ENCODE results near the gene MSTO1. TPM values are rescaled to one million over a fixed set of nuclear protein-coding genes. Genes with fewer than 3 reads are reported as not detected.
"Not testable (repeated sequence)": the region's sequence is repeated elsewhere in the genome, so short reads cannot be mapped to it uniquely, and the experiment has no call there.

Gene MSTO1
- total RNA-seq, 1 experiment from 2014 or later: 61.7 TPM

DNA sequence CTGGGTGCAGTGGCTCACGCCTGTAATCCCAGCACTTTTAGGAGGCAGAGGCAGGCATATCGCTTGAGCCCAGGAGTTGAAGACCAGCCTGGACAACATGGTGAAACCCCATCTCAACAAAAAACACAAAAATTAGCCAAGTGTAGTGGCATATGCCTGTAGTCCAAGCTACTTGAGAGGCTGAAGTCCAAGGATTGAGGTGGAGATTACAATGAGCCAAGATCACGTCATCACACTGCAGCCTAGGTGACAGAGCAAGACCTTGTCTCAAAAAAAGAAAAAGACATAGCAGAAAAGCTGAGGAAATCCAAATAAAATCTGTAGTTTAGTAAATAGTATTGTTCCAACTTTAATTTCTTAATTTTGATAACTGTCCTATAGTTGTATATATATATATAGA, 35.9 kb upstream of the MSTO1 start:
- CTCF ChIA-PET: no interaction called here
- H3K9me3 Mint-ChIP-seq: no peaks in the 10 kb centered on the region
- no peaks in the 10 kb centered on the region for H3K27me3 Mint-ChIP-seq (ENCODE audit: low read depth)
- DNase-seq (ENCODE audit: low spot score) (no peak), ATAC-seq (no peak)
- H3K27ac Mint-ChIP-seq: no peak overlapping the region
- TF ChIP-seq, protein P1, sequence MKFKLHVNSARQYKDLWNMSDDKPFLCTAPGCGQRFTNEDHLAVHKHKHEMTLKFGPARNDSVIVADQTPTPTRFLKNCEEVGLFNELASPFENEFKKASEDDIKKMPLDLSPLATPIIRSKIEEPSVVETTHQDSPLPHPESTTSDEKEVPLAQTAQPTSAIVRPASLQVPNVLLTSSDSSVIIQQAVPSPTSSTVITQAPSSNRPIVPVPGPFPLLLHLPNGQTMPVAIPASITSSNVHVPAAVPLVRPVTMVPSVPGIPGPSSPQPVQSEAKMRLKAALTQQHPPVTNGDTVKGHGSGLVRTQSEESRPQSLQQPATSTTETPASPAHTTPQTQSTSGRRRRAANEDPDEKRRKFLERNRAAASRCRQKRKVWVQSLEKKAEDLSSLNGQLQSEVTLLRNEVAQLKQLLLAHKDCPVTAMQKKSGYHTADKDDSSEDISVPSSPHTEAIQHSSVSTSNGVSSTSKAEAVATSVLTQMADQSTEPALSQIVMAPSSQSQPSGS (CRISPR knock-in tag; IDR thresholded peaks at IDR 0.05; ENCODE audit: borderline replicate concordance, low read depth): no peak
- TF ChIP-seq, protein P2, sequence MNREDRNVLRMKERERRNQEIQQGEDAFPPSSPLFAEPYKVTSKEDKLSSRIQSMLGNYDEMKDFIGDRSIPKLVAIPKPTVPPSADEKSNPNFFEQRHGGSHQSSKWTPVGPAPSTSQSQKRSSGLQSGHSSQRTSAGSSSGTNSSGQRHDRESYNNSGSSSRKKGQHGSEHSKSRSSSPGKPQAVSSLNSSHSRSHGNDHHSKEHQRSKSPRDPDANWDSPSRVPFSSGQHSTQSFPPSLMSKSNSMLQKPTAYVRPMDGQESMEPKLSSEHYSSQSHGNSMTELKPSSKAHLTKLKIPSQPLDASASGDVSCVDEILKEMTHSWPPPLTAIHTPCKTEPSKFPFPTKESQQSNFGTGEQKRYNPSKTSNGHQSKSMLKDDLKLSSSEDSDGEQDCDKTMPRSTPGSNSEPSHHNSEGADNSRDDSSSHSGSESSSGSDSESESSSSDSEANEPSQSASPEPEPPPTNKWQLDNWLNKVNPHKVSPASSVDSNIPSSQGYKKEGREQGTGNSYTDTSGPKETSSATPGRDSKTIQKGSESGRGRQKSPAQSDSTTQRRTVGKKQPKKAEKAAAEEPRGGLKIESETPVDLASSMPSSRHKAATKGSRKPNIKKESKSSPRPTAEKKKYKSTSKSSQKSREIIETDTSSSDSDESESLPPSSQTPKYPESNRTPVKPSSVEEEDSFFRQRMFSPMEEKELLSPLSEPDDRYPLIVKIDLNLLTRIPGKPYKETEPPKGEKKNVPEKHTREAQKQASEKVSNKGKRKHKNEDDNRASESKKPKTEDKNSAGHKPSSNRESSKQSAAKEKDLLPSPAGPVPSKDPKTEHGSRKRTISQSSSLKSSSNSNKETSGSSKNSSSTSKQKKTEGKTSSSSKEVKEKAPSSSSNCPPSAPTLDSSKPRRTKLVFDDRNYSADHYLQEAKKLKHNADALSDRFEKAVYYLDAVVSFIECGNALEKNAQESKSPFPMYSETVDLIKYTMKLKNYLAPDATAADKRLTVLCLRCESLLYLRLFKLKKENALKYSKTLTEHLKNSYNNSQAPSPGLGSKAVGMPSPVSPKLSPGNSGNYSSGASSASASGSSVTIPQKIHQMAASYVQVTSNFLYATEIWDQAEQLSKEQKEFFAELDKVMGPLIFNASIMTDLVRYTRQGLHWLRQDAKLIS (CRISPR knock-in tag; IDR thresholded peaks at IDR 0.05; ENCODE audit: borderline replicate concordance): no peak
- TF ChIP-seq PRRX2 (CRISPR knock-in tag; IDR thresholded peaks at IDR 0.05): no peak
- TF ChIP-seq, protein P3, sequence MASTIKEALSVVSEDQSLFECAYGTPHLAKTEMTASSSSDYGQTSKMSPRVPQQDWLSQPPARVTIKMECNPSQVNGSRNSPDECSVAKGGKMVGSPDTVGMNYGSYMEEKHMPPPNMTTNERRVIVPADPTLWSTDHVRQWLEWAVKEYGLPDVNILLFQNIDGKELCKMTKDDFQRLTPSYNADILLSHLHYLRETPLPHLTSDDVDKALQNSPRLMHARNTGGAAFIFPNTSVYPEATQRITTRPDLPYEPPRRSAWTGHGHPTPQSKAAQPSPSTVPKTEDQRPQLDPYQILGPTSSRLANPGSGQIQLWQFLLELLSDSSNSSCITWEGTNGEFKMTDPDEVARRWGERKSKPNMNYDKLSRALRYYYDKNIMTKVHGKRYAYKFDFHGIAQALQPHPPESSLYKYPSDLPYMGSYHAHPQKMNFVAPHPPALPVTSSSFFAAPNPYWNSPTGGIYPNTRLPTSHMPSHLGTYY (CRISPR knock-in tag; IDR thresholded peaks at IDR 0.05): no peak
- TF ChIP-seq NR1H2 (CRISPR knock-in tag; IDR thresholded peaks at IDR 0.05): no peak
- no peak for TF ChIP-seq TEAD4 (CRISPR knock-in tag; IDR thresholded peaks at IDR 0.05)
- no peak for TF ChIP-seq KAT7 (CRISPR knock-in tag; IDR thresholded peaks at IDR 0.05; ENCODE audit: borderline replicate concordance)
- TF ChIP-seq, protein P4, sequence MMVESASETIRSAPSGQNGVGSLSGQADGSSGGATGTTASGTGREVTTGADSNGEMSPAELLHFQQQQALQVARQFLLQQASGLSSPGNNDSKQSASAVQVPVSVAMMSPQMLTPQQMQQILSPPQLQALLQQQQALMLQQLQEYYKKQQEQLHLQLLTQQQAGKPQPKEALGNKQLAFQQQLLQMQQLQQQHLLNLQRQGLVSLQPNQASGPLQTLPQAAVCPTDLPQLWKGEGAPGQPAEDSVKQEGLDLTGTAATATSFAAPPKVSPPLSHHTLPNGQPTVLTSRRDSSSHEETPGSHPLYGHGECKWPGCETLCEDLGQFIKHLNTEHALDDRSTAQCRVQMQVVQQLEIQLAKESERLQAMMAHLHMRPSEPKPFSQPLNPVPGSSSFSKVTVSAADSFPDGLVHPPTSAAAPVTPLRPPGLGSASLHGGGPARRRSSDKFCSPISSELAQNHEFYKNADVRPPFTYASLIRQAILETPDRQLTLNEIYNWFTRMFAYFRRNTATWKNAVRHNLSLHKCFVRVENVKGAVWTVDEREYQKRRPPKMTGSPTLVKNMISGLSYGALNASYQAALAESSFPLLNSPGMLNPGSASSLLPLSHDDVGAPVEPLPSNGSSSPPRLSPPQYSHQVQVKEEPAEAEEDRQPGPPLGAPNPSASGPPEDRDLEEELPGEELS (CRISPR knock-in tag; IDR thresholded peaks at IDR 0.05): no peak
- TF ChIP-seq ZNF423 (CRISPR knock-in tag; IDR thresholded peaks at IDR 0.05): no peak
- no peak for TF ChIP-seq CBFB (CRISPR knock-in tag; IDR thresholded peaks at IDR 0.05; ENCODE audit: low read depth)
- POLR2A ChIA-PET: no interaction called here
- no peaks in the 10 kb centered on the region for H3K4me1 Mint-ChIP-seq
- no peak overlapping the region for H3K4me3 Mint-ChIP-seq
- peaks cover 17% of the 10 kb centered on the region for H3K36me3 Mint-ChIP-seq

GRCh38 chr1:155575608-155576007, 34.4 kb upstream of the MSTO1 start:
- H3K4me1 Mint-ChIP-seq; DNase-seq (ENCODE audit: low spot score); ATAC-seq; POLR2A ChIA-PET; H3K9me3 Mint-ChIP-seq; H3K4me3 Mint-ChIP-seq; H3K27me3 Mint-ChIP-seq (ENCODE audit: low read depth); H3K27ac Mint-ChIP-seq; H3K36me3 Mint-ChIP-seq: not testable (repeated sequence)
- peak; percentile 79 for TF ChIP-seq HMGA2 (CRISPR knock-in tag; IDR thresholded peaks at IDR 0.05)
- CTCF ChIA-PET: interaction anchor here (0.6 to 1.0 kb wide), 2 partner anchors 23 to 326 kb away, joined by 3 to 4 read pairs; no protein-coding TSS in a partner anchor

DNA sequence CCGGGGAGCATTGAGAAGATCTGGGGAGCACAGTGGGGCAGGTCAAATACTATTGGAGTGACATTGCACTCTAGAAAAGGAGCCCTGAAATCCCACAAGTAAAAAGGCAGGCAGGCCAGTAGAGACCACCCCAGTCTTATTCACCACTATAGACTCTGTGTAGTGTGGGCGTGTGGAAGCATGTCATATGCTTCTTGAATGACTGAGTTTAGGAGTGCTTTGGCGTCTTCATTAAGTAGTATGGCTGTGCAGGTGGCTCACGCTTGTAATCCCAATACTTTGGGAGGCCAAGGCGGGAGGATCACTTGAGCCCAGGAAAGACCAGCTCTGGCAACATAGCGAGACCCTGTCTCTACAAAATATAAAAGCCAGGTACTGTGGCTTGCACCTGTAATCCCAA, 26.2 kb upstream of the MSTO1 start:
- H3K27me3 Mint-ChIP-seq (ENCODE audit: low read depth); H3K4me3 Mint-ChIP-seq; ATAC-seq; POLR2A ChIA-PET; H3K9me3 Mint-ChIP-seq; DNase-seq (ENCODE audit: low spot score); H3K4me1 Mint-ChIP-seq; H3K36me3 Mint-ChIP-seq: not testable (repeated sequence)
- H3K27ac Mint-ChIP-seq: 0 out of 2 replicates have a peak overlapping the region, but pooled peaks have one; percentile 30
- CTCF ChIA-PET: interaction anchor here (1.0 kb wide), 1 partner anchor 333 kb away, joined by 3 read pairs; no protein-coding TSS in a partner anchor

DNA sequence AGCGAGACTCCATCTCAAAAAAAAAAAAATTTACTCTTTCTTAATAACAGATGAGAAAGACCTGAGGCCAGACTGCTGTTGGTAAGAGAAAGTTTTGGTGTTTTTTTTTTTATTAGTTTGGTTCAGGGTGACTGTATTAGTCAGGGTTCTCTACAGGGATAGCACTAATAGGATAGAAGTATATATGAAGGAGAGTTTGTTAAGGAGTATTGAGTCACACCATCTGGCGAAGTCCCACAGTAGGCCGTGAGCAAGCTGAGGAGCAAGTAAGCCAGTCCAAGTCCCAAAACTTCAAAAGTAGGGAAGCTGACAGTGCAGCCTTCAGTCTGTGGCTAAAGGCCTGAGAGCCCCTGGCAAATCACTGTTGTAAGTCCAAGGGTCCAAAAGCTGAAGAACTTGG, 20.7 kb upstream of the MSTO1 start:
- H3K9me3 Mint-ChIP-seq; H3K4me3 Mint-ChIP-seq; POLR2A ChIA-PET; H3K4me1 Mint-ChIP-seq; H3K27me3 Mint-ChIP-seq (ENCODE audit: low read depth); H3K36me3 Mint-ChIP-seq; DNase-seq (ENCODE audit: low spot score); ATAC-seq; H3K27ac Mint-ChIP-seq; CTCF ChIA-PET: not testable (repeated sequence)

Measured in WTC11 (cell line).